ENCODE measurements around the gene SPTB.

SPTB gene

DNA sequence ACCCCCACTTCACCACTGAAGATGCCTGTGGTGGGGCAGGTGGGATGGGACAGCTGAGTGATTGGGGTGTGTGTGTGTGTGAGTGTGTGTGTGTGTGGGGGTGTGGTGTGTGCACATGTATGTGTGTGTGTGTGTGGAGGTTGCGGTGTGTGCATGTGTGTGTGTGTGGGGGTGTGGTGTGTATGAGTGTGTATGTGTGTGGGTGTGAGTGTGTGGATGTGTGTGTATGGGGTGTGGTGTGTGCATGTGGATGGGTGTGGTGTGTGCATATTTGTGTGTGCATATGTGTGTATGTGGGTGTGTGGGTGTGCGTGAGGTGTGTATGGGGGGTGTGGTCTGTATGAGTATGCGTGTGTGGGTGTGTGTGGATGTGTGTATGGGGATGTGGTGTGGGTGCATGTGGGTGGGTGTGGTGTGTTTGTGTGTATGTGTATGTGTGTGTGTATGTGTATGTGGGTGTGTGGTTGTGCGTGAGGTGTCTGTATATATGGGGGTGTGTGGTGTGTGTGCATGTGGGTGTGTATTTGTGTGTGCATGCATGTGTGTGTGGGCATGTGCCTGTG is 113.9 kb downstream of the SPTB start:
- no peak for DNase-seq (ENCODE audit: low spot score)

DNA sequence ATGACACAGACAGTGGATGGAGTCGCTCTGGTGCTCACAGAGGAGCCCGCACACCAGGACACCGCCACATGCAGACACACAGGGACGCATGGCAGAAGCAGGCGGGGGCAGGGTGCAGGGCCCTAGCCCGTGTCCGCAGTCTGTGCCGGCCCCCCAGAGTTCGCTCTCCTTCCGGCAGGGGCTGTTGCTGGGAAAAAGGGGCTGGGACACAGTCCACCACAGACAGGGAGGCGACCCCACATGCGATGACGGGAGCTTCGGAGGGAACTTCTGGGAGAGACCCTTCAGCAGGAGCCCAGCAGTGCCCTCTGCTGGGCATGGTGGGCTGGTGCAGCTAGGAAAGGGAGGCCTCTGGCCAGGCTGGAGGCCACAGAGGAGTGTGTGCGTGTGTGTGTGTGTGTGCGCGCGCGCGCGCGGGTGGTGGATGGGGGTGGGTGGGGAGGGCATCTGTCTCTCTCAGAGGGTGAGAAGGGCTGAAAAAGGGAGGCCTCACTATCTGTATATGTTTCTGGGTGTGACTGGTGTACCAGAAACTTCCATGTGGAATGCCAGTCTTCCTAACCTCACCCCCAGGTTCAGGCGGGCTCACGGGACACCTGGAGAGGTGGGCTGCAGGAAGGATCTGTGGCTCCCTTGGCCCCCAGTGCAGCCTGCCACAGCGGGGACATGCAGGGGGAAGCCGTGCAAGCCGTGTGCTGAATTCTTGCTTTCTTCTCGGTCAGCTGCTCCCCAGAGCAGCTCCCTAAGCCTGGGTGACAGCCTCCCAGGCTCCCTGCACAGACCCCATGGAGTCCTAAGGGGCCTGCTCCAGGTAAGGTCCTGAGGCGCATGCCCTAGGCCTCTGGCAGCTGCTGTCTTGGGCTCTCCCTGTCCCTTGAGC is 114.8 kb downstream of the SPTB start:
- DNase-seq (ENCODE audit: low spot score), result peak; percentile 85

GRCh38 chr14:64763801-64764621 is 115.7 kb downstream of the SPTB start:
- DNase-seq (ENCODE audit: low spot score), result peak; percentile 62

DNA sequence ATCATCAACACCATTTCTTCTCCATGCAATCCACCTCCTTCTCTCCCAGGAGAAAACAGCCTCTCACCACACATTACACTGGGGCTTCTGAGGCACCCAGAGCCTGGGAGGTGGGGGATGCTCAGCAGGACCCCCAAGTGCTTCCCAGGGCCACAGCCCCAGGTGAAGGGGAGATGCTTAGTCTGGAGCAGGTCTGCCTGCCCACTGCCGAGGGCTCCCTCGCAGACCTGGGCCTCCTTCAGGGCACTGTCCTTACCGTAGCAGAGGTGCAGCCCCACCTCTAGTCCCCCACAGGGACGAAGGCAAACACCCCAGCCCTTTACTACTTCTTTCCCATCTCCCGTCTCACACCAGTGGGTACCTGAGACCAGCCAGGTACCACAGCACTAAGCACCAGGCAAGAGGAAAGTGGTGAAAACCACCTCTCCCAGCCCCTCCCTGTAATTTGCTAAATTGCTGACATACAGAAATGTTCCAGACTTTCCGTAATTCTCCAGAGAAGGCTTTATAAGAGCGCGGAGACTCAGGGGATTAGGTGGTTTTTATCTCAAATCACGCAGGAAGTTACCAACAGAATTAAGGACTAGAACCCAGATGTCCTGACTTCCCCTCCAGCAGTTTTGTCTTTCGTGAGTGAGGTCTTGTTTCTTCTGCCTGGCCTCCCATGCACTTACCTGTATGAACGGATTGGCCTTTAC is 116.5 kb downstream of the SPTB start:
- DNase-seq (ENCODE audit: low spot score), result no peak

DNA sequence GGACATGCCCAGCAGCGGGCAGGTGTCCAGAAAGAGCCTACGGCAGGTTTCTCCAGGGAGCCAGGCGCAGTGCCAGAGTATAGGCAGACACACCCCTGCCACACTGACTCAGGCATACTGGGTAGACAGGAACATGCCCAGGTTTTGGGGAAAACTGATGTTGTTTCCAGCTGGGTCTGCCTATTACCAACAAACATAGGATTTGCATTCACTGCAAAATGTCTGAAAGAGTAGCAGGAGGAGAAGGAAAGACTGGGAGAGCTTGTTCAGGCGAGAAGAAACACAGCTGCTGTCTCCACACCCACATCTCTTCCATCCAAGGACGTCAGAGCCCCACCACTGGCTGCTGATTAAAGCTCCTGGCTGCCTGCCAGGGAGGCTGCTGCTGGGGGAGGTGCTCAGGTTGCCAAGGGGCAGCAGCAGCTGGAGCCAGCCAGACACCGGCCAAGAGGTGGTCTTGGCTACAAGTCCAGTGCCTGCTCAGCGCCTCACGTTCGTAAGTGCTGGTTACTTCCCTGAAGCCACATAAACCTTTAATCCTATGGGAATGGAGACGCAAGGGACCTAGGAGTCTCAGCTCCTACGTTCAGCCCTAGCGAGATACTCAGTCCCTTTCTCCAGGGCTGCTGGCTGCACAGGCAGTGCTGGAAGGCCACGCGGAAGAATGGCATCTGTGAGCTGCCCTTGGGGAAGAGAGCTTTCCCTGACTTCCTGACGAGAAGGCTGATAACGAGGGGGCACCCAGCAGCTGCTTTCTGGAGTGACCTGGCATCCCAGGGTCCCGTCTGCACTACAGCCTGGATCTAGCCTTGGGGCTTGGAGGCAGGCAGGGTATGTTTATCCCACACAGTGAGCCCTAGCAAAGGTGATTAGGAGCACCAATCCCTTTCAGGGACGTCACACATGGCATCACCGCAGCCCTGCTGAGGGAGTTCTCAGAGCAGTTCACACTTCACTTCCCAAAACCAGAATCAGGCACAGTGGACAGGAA is 117.4 kb downstream of the SPTB start:
- DNase-seq (ENCODE audit: low spot score), result peak; percentile 61

DNA sequence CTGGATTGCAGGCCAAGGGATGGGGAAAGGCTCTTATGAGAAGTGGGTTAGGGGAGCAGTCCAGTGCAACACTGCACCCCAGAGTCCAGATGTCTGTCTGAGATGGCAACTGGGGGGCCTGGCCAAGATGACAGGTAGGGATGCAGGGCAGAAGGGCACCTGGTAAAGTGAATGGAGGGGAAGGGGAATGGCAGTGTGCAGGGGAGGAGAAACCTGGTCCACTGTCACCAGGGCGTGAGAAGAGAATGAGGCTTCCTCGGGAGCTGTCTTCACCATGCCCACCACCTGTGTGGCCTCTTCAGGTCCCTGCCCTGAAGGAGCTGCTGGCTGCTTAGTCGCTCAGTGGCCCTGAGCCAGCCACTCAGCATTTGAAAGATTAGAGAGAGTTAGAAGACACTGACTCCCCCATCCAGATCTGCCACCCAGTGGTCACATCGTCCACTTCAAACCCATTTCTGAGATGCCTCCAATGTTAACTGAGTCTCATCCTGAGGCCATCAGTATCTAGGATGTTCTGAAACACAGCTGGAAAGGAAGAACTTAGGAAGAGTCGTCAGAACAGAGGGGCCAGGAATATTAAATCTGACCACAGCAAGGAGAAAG is 118.2 kb downstream of the SPTB start:
- no peak for DNase-seq (ENCODE audit: low spot score)

GRCh38 chr14:64760916-64761315 is 118.8 kb downstream of the SPTB start:
- no peak for DNase-seq (ENCODE audit: low spot score)

- peak; percentile 48 for DNase-seq (ENCODE audit: low spot score)
Observed at GRCh38 chr14:64760146-64760755, 119.5 kb downstream of the SPTB start.

GRCh38 chr14:64759555-64759938 is 120.2 kb downstream of the SPTB start:
- no peak for DNase-seq (ENCODE audit: low spot score)

GRCh38 chr14:64758691-64759554 is 120.8 kb downstream of the SPTB start:
- peak; percentile 91 for DNase-seq (ENCODE audit: low spot score)

GRCh38 chr14:64758025-64758521 is 121.6 kb downstream of the SPTB start:
- no peak for DNase-seq (ENCODE audit: low spot score)

- no peak for DNase-seq (ENCODE audit: low spot score)
Observed at GRCh38 chr14:64757601-64758000, 122.1 kb downstream of the SPTB start.

DNA sequence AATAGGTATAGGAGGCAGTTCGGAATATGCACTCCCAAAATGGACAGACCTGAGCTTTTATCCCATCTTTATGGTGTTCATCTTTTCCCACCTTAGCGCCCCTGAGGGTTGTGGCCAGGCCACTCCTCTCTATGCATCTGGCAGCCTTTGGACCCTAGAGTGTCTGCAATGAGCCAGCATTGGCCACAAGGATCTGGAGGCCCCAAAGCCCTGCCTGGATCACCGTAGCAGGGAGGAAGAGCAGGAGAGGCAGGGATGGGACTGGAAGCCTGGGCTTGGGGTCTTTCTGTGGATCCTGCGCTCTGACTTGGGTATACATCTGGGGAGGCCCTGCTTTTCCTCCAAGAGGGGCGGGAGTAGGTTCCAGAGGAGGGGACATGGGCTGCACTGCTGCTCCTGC is 123.0 kb downstream of the SPTB start:
- no peak for DNase-seq (ENCODE audit: low spot score)

GRCh38 chr14:64755781-64756221 is 123.9 kb downstream of the SPTB start:
- peak; percentile 50 for DNase-seq (ENCODE audit: low spot score)

DNA sequence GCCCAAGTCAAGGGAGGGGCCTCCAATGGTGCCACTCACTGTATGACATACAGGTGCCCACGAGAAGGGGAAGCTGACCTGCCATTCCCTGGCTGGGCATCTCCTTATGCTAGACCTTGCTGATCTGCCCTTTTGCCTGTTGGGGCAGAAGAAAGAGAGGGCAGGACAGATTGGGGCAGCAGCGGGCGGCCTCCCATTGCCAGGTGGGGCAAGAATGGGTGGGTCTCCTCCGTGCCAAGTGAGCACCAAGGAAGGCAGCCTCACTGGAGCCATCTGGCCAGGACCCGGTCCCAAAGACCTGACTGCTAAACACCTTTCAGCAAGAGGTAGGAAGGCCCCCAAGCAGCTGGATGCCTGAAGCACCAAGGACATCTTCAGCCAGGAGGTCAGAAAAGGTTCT is 125.0 kb downstream of the SPTB start:
- DNase-seq (ENCODE audit: low spot score), result no peak

- DNase-seq (ENCODE audit: low spot score), result no peak
Observed at GRCh38 chr14:64753999-64754398, 125.7 kb downstream of the SPTB start.

- DNase-seq (ENCODE audit: low spot score), result no peak
Observed at GRCh38 chr14:64753374-64753773, 126.3 kb downstream of the SPTB start.

GRCh38 chr14:64752909-64753308 is 126.8 kb downstream of the SPTB start:
- DNase-seq (ENCODE audit: low spot score), result no peak
